Sigmoid colon (tissue), 3 donors: ENCODE data around the gene PLPP2.

Experiments used
- POLR2A ChIP-seq, 2 donors: fragments of 450-650 bp; IDR thresholded peaks; one replicate each; pipeline ENCODE4 v1.6.1; 2016; ENCODE audit warnings: antibody characterized with exemption in 2 of 2, mild to moderate bottlenecking in 2 of 2, moderate library complexity in 2 of 2
- TF ChIP-seq, protein P1 (sequence below), 4 experiments: fragments of 450-650 bp in 3 of 4; fragments of 200-600 bp in 1 of 4; IDR thresholded peaks; one replicate each; pipeline ENCODE4 v1.5.1; 2016 to 2019; ENCODE audit warnings: antibody characterized with exemption in 4 of 4, mild to moderate bottlenecking in 3 of 4, moderate library complexity in 2 of 4

DNA sequence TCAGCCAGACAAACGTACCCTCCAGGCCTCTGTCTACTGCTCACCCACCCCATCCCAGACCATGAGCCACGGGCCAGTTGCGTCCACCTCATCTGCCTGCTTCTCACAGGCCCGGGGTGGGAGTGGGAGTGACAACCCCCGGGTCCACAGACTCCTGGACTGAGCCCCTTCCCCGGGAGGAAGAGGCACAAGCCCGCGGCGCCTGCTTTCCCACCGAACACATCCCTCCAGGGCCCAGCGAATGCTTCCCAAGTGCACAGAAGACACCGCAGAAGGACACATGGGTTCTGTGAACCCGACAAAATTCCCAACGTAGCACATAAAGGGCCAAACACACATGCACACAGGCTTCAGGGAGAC, 18.0 kb upstream of the PLPP2 start:
- no peak for TF ChIP-seq POLR2A (IDR thresholded peaks at IDR 0.05)
- TF ChIP-seq, protein P1, sequence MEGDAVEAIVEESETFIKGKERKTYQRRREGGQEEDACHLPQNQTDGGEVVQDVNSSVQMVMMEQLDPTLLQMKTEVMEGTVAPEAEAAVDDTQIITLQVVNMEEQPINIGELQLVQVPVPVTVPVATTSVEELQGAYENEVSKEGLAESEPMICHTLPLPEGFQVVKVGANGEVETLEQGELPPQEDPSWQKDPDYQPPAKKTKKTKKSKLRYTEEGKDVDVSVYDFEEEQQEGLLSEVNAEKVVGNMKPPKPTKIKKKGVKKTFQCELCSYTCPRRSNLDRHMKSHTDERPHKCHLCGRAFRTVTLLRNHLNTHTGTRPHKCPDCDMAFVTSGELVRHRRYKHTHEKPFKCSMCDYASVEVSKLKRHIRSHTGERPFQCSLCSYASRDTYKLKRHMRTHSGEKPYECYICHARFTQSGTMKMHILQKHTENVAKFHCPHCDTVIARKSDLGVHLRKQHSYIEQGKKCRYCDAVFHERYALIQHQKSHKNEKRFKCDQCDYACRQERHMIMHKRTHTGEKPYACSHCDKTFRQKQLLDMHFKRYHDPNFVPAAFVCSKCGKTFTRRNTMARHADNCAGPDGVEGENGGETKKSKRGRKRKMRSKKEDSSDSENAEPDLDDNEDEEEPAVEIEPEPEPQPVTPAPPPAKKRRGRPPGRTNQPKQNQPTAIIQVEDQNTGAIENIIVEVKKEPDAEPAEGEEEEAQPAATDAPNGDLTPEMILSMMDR (IDR thresholded peaks at IDR 0.05), result no peak
